Neural cell (in vitro differentiated cells): ENCODE data around the gene RNF169. TPM values are rescaled to one million over a fixed set of nuclear protein-coding genes. Genes with fewer than 3 reads are reported as not detected.
"Not testable (repeated sequence)": the region's sequence is repeated elsewhere in the genome, so short reads cannot be mapped to it uniquely, and the experiment has no call there.

Experiments used
- H2AFZ ChIP-seq: fragments of 200-600, 300-800 bp; sonication (generic), shearing (Covaris generic); 2 replicates; pipeline ENCODE4 v1.6.0; 2014; ENCODE audit warnings: low read depth, mild to moderate bottlenecking, antibody characterized with exemption, low read length, moderate library complexity
- H3F3A ChIP-seq: fragments of 200-600 bp; shearing (Covaris generic); 2 replicates; pipeline ENCODE4 v1.6.1; 2016; ENCODE audit warnings: mild to moderate bottlenecking, moderate library complexity, mixed read lengths, antibody characterized with exemption, low read length; ENCODE audit not compliant: insufficient read depth, poor library complexity, severe bottlenecking
- H3K27ac ChIP-seq: fragments of 200-600, 300-800 bp; sonication (generic), shearing (Covaris generic); 2 replicates; pipeline ENCODE4 v1.5.1; 2014; ENCODE audit warnings: mild to moderate bottlenecking, low read length, moderate library complexity
- H3K27me3 ChIP-seq: fragments of 300-800, 200-600 bp; sonication (generic), shearing (Covaris generic); 2 replicates; pipeline ENCODE4 v1.6.0; 2014; ENCODE audit warnings: mild to moderate bottlenecking, low read depth, low read length, moderate library complexity; ENCODE audit not compliant: insufficient read depth
- H3K36me3 ChIP-seq: fragments of 300-800, 200-600 bp; sonication (generic), shearing (Covaris generic); 2 replicates; pipeline ENCODE4 v1.5.1; 2014; ENCODE audit warnings: mild to moderate bottlenecking, antibody characterized with exemption, low read length, moderate library complexity; ENCODE audit not compliant: insufficient read depth
- H3K4me2 ChIP-seq: fragments of 300-800, 200-600 bp; sonication (generic), shearing (Covaris generic); 2 replicates; pipeline ENCODE4 v1.6.0; 2014; ENCODE audit warnings: mild to moderate bottlenecking, low read length
- H3K4me3 ChIP-seq: fragments of 300-800, 200-600 bp; sonication (generic), shearing (Covaris generic); 2 replicates; pipeline ENCODE4 v1.5.1; 2014; ENCODE audit warnings: mild to moderate bottlenecking, low read length, moderate library complexity
- H3K79me2 ChIP-seq: fragments of 200-600 bp; shearing (Covaris generic); replicated peaks from 2 replicates; pipeline ENCODE4 v1.6.0; 2014; ENCODE audit warnings: mild to moderate bottlenecking, low read length, moderate library complexity; ENCODE audit not compliant: insufficient read depth
- H3K9ac ChIP-seq: fragments of 300-800, 200-600 bp; sonication (generic), shearing (Covaris generic); 2 replicates; pipeline ENCODE4 v1.6.1; 2016; ENCODE audit warnings: mild to moderate bottlenecking, low read length, mixed read lengths
- H3K9me2 ChIP-seq: fragments of 200-600 bp; shearing (Covaris generic); 2 replicates; pipeline ENCODE4 v1.6.1; 2016; ENCODE audit warnings: mild to moderate bottlenecking, low read length, mixed read lengths; ENCODE audit not compliant: insufficient read depth
- H3K9me3 ChIP-seq: fragments of 200-600, 300-800 bp; sonication (generic), shearing (Covaris generic); 2 replicates; pipeline ENCODE4 v1.6.1; 2016; ENCODE audit warnings: mild to moderate bottlenecking, mixed run types, low read length, moderate library complexity, mixed read lengths
- H4K20me1 ChIP-seq: fragments of 200-600 bp; shearing (Covaris generic); 2 replicates; pipeline ENCODE4 v1.6.1; 2016; ENCODE audit warnings: mild to moderate bottlenecking, mixed run types; ENCODE audit not compliant: insufficient read depth
- EP300 ChIP-seq: fragments of 450-650 bp; conservative IDR thresholded peaks from 2 replicates; pipeline ENCODE4 v1.6.1; 2014; ENCODE audit warnings: antibody characterized with exemption, mild to moderate bottlenecking, moderate library complexity; ENCODE audit not compliant: poor library complexity, severe bottlenecking
- EZH2 ChIP-seq: fragments of 200-600, 300-800 bp; shearing (Covaris generic), sonication (generic); IDR thresholded peaks from 2 replicates; pipeline ENCODE4 v1.6.1; 2014; ENCODE audit warnings: antibody characterized with exemption, low read length, borderline replicate concordance, mild to moderate bottlenecking; ENCODE audit not compliant: insufficient read depth, poor library complexity, severe bottlenecking
- MXI1 ChIP-seq: fragments of 450-650 bp; conservative IDR thresholded peaks from 2 replicates; pipeline ENCODE4 v1.6.1; 2014; ENCODE audit warnings: antibody characterized with exemption, mild to moderate bottlenecking; ENCODE audit not compliant: poor library complexity, severe bottlenecking
- POLR2AphosphoS5 ChIP-seq: IDR thresholded peaks from 2 replicates; pipeline ENCODE4 v1.6.1; 2012
- RAD21 ChIP-seq: fragments of 450-650 bp; conservative IDR thresholded peaks from 2 replicates; pipeline ENCODE4 v1.6.1; 2014; ENCODE audit warnings: antibody characterized with exemption, mild to moderate bottlenecking, moderate library complexity
- SMC3 ChIP-seq: fragments of 450-650 bp; conservative IDR thresholded peaks from 2 replicates; pipeline ENCODE4 v1.6.1; 2014; ENCODE audit warnings: antibody characterized with exemption, mild to moderate bottlenecking, moderate library complexity; ENCODE audit not compliant: poor library complexity
- TAF1 ChIP-seq: IDR thresholded peaks from 2 replicates; pipeline ENCODE4 v1.6.1; 2012; ENCODE audit warnings: low read depth
- polyA plus RNA-seq: library from polyadenylated mRNA; depleted of rRNA; stranded (reverse); fragments of >200 nt; gene quantifications from 2 replicates; pipeline ENCODE4 v1.2.3, GENCODE V29; 2014
- TF ChIP-seq, protein P1 (sequence below): IDR thresholded peaks from 2 replicates; pipeline ENCODE4 v1.6.1; 2012; ENCODE audit warnings: borderline replicate concordance
- TF ChIP-seq, protein P2 (sequence below): fragments of 450-650 bp; IDR thresholded peaks from 2 replicates; pipeline ENCODE4 v1.5.1; 2014; ENCODE audit warnings: antibody characterized with exemption, mild to moderate bottlenecking, moderate library complexity; ENCODE audit not compliant: poor library complexity, severe bottlenecking

RNF169 gene
- polyA plus RNA-seq, 1 donor from 2014 or later, result 10.6 TPM

DNA sequence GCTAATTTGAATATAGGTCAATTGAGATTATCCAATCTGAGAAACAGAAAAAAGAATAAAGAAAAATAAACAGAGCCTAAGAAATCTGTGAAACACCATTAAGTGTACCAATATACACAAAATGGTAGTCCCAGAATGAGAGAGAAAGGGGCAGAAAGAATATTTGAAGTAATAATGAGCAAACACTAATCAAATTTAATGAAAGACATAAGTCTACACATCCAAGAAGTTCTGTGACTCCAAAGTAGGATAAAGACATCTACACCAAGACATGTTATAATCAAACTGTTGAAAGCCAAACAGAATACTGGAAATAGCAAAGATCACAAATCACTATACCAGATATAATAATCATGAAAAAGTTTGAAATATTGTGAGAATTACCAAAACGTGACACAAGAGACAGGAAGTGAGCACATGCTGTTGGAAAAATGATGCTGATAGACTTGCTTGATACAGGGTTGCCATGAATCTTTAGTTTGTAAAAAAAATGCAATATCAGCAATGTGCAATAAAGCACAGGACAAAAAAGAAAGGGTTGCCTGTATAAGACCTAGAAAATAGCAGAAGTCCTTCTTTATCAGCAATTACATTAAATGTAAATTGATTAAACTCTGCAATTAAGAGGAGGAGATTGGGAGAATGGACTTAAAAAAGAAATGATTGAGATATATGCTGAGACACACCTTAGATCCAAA lies 75.8 kb downstream of the RNF169 start:
- no peaks in the 10 kb centered on the region for H4K20me1 ChIP-seq
- H3K4me3 ChIP-seq, result no peak overlapping the region
- H3K79me2 ChIP-seq, result no peaks in the 10 kb centered on the region
- no peaks in the 10 kb centered on the region for H3F3A ChIP-seq
- no peaks in the 10 kb centered on the region for H3K36me3 ChIP-seq
- peaks cover 7% of the 10 kb centered on the region for H3K9me3 ChIP-seq
- H3K27ac ChIP-seq, result no peak overlapping the region
- no peak overlapping the region for H3K4me2 ChIP-seq
- H3K9ac ChIP-seq, result no peak overlapping the region
- no peaks in the 10 kb centered on the region for H3K9me2 ChIP-seq
- H3K27me3 ChIP-seq, result no peaks in the 10 kb centered on the region
- no peak overlapping the region for H2AFZ ChIP-seq
- TF ChIP-seq, protein P1, sequence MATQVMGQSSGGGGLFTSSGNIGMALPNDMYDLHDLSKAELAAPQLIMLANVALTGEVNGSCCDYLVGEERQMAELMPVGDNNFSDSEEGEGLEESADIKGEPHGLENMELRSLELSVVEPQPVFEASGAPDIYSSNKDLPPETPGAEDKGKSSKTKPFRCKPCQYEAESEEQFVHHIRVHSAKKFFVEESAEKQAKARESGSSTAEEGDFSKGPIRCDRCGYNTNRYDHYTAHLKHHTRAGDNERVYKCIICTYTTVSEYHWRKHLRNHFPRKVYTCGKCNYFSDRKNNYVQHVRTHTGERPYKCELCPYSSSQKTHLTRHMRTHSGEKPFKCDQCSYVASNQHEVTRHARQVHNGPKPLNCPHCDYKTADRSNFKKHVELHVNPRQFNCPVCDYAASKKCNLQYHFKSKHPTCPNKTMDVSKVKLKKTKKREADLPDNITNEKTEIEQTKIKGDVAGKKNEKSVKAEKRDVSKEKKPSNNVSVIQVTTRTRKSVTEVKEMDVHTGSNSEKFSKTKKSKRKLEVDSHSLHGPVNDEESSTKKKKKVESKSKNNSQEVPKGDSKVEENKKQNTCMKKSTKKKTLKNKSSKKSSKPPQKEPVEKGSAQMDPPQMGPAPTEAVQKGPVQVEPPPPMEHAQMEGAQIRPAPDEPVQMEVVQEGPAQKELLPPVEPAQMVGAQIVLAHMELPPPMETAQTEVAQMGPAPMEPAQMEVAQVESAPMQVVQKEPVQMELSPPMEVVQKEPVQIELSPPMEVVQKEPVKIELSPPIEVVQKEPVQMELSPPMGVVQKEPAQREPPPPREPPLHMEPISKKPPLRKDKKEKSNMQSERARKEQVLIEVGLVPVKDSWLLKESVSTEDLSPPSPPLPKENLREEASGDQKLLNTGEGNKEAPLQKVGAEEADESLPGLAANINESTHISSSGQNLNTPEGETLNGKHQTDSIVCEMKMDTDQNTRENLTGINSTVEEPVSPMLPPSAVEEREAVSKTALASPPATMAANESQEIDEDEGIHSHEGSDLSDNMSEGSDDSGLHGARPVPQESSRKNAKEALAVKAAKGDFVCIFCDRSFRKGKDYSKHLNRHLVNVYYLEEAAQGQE, result no peak
- TF ChIP-seq EP300 (no peak), MXI1 (no peak), TAF1 (no peak), EZH2 (no peak), SMC3 (no peak), RAD21 (no peak), POLR2AphosphoS5 (no peak)
- TF ChIP-seq, protein P2, sequence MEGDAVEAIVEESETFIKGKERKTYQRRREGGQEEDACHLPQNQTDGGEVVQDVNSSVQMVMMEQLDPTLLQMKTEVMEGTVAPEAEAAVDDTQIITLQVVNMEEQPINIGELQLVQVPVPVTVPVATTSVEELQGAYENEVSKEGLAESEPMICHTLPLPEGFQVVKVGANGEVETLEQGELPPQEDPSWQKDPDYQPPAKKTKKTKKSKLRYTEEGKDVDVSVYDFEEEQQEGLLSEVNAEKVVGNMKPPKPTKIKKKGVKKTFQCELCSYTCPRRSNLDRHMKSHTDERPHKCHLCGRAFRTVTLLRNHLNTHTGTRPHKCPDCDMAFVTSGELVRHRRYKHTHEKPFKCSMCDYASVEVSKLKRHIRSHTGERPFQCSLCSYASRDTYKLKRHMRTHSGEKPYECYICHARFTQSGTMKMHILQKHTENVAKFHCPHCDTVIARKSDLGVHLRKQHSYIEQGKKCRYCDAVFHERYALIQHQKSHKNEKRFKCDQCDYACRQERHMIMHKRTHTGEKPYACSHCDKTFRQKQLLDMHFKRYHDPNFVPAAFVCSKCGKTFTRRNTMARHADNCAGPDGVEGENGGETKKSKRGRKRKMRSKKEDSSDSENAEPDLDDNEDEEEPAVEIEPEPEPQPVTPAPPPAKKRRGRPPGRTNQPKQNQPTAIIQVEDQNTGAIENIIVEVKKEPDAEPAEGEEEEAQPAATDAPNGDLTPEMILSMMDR, result no peak

GRCh38 chr11:74825596-74825995 lies 76.9 kb downstream of the RNF169 start:
- not testable (repeated sequence) for H3K9ac ChIP-seq, H3K27me3 ChIP-seq, H3F3A ChIP-seq, H3K9me2 ChIP-seq, H4K20me1 ChIP-seq, H3K79me2 ChIP-seq, H3K9me3 ChIP-seq, H3K4me2 ChIP-seq, H2AFZ ChIP-seq, H3K4me3 ChIP-seq, H3K36me3 ChIP-seq, H3K27ac ChIP-seq

GRCh38 chr11:74826901-74827300 lies 78.3 kb downstream of the RNF169 start:
- H3K9me3 ChIP-seq, result peaks cover 7% of the 10 kb centered on the region
- TF ChIP-seq, protein P2, result no peak
- TF ChIP-seq MXI1 (no peak), EZH2 (no peak), EP300 (no peak), RAD21 (no peak), TAF1 (no peak), POLR2AphosphoS5 (no peak), SMC3 (no peak)
- TF ChIP-seq, protein P1, result no peak

More at GRCh38 chr11:74826901-74827300, 78.3 kb downstream of the RNF169 start:
- H2AFZ ChIP-seq, result no peak overlapping the region
- no peaks in the 10 kb centered on the region for H3F3A ChIP-seq
- no peaks in the 10 kb centered on the region for H3K79me2 ChIP-seq
- no peaks in the 10 kb centered on the region for H3K27me3 ChIP-seq
- no peaks in the 10 kb centered on the region for H4K20me1 ChIP-seq
- H3K27ac ChIP-seq, result no peak overlapping the region
- no peak overlapping the region for H3K4me2 ChIP-seq
- H3K36me3 ChIP-seq, result no peaks in the 10 kb centered on the region
- H3K9me2 ChIP-seq, result no peaks in the 10 kb centered on the region
- no peak overlapping the region for H3K9ac ChIP-seq
- no peak overlapping the region for H3K4me3 ChIP-seq
